Stimulated activated CD8-positive, alpha-beta memory T cell treated with anti-CD3 and anti-CD28 coated beads, Interleukin-15, amount 100 ng/mL, for 24 hours (primary cell): ENCODE data around the gene LYST.

Experiments
- DNase-seq: peaks from one replicate; pipeline ENCODE4 v3.0.0-alpha.2; 2020; ENCODE audit warnings: low read depth

The LYST gene

GRCh38 chr1:235883261-235883927, 16.7 kb upstream of the LYST start:
- no peak for DNase-seq

- DNase-seq, result no peak
Observed at GRCh38 chr1:235882816-235883215, 16.1 kb upstream of the LYST start.

GRCh38 chr1:235881930-235882700, 15.4 kb upstream of the LYST start:
- DNase-seq, result no peak

- DNase-seq, result no peak
Observed at GRCh38 chr1:235878082-235878811, 11.5 kb upstream of the LYST start.

- no peak for DNase-seq
Observed at GRCh38 chr1:235876402-235876841, 9.7 kb upstream of the LYST start.

- DNase-seq, result no peak
Observed at GRCh38 chr1:235875036-235875597, 8.4 kb upstream of the LYST start.

GRCh38 chr1:235874261-235874660, 7.6 kb upstream of the LYST start:
- no peak for DNase-seq

- no peak for DNase-seq
Observed at GRCh38 chr1:235873571-235873970, 6.9 kb upstream of the LYST start.

- no peak for DNase-seq
Observed at GRCh38 chr1:235873045-235873444, 6.3 kb upstream of the LYST start.

GRCh38 chr1:235872270-235872669, 5.6 kb upstream of the LYST start:
- no peak for DNase-seq

GRCh38 chr1:235867903-235868469, 1.3 kb upstream of the LYST start:
- DNase-seq, result no peak

GRCh38 chr1:235866913-235867845, 473 bp upstream of the LYST start:
- DNase-seq, result peak; percentile 95

- no peak for DNase-seq
Observed at GRCh38 chr1:235865565-235866204, 1.0 kb downstream of the LYST start.

GRCh38 chr1:235864931-235865525, 1.7 kb downstream of the LYST start:
- no peak for DNase-seq

GRCh38 chr1:235864469-235864868, 2.2 kb downstream of the LYST start:
- no peak for DNase-seq

- no peak for DNase-seq
Observed at GRCh38 chr1:235863699-235864093, 3.0 kb downstream of the LYST start.

- DNase-seq, result no peak
Observed at GRCh38 chr1:235861857-235862256, 4.8 kb downstream of the LYST start.

GRCh38 chr1:235860829-235861228, 5.9 kb downstream of the LYST start:
- no peak for DNase-seq

GRCh38 chr1:235859789-235860188, 6.9 kb downstream of the LYST start:
- DNase-seq, result no peak

- DNase-seq, result no peak
Observed at GRCh38 chr1:235858766-235859165, 7.9 kb downstream of the LYST start.
